ENCODE data around the gene CHSY1.

Gene CHSY1

DNA sequence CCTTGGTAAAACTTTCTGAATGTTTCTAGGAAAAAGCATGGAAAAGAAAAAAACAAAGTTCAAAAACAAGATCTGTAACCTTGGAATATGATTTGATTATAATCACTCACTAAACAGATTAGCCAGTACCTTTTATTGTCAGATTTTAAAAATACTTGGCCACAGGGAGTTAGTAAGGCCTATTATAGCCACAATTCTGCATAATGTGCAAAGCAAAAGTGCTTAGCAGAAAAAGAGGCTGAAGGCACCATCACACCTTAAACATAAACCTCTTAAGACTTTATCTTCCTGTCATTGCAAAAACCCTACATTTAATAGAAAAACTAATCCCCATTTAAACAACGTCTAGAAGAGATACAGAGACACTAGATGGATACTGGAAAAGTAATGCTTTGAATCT, 41.8 kb downstream of the CHSY1 start:
- no peak for DNase-seq

DNA sequence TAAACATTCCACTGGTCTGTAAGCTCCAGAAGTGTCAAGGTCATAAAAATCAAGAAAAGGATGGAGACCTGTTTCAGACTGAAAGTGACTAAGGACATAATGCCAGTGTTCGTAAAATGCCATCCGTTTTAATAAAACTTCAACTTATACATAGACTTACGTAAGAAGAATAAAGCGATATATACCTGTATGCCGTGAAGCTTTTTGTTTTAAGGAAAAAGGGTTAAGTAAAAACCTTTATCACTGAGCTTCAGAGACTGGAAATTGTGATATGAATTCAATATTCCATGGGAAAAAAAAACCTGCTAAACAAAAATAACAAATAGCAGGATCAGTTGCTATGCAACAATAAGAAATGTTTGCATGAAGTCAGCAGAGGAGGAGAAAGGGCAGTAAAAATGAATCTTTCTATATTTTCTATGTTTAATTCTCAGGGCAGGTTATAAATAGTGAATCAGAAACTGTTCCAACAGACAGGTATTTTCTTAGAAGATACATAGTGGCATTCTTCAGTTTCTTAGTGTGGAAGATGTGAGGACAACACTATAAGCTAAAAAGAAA, 42.5 kb downstream of the CHSY1 start:
- no peak for DNase-seq

DNA sequence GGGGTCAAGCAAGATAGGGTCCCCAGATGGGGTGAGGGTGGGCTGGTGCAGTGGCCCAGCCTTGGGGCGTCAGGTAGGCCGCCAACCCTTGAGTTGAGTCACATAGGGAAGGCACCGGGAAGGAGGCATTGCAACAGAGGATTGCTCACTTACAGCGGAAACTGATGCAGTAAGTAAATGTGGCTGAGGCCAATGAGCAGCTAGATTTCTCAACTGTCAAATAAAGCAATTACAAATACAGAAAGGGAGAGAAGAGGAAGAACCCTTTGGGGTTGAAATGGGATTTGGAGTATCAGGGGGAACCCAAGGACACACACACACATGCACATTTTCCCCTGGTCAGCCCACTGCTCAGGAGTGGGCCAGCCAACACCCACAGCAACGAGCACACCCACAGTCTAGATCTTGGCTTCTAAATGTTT, 44.0 kb downstream of the CHSY1 start:
- DNase-seq: peak; percentile 93

DNA sequence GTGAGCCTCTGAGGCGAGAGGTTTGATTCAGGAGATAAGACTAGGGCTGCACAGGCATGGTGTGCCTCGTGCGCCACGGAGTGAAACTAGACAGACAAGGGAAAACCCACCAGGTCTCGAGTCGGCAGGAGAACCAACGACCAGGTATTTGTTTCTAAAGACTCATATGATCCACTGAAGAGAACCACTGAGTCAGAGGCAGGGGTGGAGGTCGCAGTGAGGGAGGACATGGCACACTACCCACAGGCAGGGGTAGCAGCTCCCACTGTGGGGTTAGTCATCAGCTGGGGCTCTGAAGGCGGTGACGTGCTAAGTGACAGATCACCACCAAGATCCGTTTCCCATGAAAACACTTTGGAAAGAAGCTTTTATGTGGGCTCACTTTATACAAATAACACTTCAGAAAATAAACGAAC, 45.7 kb downstream of the CHSY1 start:
- peak; percentile 79 for DNase-seq

DNA sequence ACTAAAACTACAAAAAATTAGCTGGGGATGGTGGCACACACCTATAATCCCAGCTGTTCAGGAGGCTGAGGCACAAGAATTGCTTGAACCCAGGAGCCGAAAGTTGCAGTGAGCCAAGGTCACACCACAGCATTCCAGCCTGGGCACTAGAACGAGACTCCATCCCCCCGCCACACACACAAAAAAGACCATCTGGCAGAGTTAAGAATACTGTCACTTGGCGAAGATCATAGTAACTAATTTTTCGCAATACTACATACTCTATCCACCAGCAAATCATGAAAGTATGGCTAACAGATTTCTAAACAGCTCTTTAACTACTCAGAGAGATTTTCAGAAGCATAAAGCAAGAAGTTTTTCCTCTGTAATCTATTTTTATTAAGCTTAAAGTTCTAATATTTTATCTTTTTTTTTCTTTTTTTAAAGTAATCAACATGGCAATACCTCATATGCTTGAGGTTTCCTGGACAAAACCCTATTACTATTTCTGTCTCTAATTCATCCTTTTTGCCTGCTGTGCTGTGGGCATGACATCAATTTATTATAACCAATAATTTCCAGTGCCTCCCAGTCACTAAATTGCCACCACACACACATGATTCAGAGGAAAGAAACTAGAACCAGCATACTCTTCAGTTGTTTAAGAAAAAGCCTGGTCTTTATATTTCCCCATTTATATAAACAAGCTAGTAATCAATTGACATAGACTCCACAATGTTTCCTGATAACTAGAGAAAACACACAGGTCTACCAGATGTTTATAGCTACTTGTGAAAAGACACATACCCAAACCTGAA, 46.9 kb downstream of the CHSY1 start:
- peak; percentile 59 for DNase-seq

DNA sequence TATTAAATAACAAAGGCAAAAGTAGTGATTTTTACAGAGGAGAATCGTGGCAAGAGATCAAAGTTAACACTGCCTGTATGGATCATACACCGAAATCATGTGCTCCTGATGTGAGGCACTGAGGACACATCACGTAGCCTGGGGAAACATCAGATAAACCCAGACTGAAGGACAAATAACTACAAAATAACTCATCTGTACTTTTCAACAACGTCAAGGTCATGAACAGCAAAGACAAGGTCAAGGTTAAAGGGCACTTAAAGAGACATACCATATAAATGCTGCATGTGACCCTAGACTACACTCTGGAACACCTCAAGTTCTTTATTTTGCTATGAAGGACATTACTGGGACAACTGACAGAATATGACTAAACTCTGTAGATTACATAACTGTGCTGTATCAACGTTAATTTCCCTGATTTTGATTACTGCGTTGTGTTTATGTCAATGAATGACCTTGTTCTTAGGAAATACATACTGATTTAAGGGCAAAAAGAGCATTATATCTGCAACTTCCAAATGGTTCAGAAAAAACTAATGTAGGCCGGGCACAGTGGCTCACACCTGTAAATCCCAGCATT, 48.1 kb downstream of the CHSY1 start:
- no peak for DNase-seq

DNA sequence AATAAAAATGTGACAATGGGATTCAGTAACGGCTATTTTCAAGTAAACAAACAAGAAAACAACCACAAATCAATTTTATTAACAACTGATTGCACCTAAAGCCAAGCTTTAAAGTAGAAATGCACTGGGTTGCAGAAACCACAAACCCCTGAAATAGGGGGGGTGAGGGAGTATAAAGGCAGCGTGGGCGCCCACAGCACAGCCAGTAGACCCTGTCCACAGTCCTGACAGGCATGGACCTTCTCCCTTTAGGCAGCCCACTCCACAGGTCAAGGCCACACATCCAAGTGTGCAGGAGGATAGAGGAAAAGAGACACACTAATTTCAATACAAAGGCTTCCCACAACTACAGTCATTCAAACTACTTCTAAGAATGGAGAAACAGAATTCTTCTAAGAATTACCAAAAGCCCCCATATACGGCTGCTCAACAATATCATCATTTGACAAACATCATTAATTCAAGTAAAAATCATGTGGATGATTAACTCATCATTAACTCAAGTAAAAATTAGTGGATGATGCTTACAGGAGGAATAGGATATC, 48.7 kb downstream of the CHSY1 start:
- DNase-seq: no peak

DNA sequence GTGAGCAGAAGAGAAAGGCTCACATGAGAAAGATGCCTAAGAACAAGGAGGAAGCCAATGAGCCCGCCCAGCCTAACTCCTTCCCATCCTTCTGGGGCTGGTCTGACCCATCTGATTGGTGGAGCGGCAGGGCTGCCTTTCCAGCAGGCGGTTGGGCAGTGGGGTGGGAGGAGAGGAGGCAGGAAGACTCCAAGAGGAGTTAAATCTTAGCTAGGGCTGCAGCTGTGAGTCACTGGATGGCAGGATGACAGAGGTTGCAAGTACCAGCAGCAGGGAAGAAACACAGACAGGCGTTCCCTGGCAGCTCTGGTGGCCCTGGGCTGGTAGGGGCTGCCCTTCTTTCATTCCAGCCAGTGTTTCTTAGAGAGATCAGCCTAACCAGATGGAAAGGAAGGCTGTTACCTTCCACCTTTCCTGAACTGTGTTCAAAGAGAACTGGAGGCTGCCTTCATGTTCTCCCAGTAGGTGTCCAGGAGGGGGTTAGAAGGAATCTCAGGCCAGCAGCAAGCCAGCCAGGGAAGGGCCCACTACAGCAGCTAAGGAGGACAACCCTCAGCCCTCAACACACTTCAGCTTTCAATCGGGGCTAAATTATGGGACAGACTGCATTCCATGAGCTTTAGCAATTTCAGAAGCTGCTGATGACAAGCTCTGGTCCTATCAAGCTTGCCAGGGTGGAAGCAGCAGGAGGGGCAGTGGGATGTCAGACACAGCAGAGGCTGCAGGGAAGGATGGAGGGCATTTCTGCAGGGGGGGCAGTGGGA, 50.3 kb downstream of the CHSY1 start:
- peak; percentile 89 for DNase-seq

DNA sequence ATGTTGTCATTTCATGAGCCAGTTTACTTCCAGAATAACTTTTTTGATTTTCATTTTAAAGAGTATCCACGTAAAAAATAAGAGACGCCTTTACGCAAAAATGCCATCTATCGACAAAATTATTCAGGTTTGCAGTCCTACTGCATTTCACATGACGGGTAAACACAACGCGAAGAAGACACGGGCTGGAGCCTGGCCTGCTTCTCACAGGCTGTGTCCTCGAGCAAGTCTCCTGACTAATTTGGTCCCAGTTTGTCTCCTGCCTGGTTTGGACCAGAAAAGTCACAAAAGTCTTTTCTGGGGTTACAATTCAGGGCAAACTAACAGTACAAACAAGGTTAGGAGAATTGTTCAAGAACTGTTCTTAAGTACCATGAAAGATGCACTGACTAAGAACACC, 51.7 kb downstream of the CHSY1 start:
- no peak for DNase-seq

DNA sequence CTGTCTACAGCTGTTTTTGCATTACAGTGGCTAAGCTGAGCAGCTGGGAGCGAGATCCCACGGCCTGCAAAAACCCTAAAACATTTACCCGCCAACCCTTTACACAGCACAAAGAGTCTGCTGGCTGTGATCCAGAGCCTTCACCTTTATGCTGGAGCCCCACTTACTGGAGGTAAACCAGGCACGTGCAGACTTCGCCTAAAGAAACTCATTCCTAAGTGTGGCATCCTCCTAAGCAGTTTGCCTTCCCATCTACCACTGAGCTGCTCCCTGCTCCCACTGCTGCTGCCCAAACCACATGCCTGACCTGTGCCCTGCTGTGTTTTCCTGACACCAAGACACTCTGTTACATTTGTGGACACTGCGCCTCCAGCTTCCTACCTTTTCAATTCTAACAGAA, 53.0 kb downstream of the CHSY1 start:
- no peak for DNase-seq

DNA sequence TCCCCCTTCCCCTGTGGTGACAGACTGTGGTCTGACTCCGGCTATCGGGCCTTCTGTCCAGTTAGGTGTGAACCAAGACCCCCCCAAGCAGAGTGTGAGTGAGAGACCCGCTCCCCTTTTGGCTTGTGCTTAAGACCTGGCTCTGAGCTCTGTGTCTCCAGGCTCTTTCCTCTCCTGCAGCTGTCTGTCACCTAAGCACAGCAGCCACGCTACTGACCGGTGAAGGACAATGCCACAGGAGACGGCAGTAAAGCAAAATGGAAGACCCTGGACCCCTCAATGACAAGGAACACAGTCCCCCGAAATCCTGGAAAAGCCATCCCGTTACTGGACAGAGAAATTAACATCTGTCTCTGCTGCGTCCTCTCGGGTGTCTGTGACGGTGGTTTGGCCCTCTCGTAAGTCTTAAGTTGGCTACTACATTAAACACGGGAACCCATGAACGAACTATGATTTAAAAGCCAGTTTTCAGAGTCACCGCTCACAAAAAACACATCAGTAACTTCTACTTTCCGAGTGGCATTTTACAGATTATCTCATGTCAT, 53.7 kb downstream of the CHSY1 start:
- no peak for DNase-seq

DNA sequence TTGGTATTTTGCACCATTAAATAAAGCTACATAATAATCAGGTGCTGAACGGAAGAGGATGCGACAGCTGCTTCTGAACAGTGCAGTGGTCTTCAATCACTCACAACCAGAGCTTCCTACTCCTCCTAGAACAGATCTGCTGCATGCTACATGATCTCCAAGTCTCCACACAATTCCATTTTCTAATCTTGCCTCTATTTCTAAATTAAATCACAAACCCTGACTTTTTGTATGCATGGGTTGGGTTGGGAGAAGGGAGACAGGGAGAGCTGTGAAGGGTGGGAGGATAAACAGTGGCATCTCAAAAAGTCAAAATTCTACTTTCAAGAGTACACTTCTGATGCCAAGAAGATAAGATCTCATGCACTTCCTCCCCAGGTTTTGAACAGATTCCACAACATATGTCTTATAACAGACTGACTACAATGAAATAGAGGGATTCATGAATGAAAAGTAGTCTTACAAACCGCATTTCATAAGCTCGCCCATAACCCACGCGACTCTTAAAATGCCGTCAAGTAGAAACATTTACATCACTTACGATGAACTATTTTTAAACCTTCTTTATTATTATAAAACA, 57.2 kb downstream of the CHSY1 start:
- DNase-seq: no peak

DNA sequence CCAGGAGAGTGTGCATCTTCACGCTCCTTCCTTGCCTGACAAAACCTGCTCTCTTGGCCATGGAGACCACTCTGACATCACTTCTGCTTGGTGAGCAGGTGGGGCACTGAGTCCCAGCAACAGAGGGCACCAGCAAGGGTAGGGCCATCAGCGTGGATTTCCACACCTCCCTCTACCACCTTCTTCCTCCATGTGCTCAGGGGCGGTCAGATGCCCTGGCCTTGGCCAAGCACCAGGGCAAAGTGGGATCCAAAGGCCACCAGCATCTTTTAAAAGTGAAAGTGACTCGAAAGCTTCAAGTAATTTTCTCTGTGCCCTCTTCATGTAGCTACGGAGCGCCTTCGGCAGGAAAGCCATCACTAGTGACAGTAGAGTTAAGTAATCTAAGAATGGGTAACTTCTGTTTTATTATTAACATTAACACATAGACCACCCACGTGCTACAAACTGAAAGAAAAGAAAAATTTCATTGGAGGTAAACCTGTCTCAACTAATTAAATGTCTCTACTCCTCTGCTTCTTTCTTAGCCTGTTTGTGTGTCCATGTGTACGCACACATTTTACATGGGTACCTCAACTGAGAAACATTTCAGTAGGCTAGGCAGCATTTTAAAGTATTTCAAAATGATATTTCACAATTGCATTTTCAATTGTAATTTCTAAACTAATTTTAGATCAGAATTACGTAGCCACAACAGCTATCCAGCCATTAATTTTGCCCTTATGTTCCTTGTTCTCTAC, 57.9 kb downstream of the CHSY1 start:
- peak; percentile 67 for DNase-seq

DNA sequence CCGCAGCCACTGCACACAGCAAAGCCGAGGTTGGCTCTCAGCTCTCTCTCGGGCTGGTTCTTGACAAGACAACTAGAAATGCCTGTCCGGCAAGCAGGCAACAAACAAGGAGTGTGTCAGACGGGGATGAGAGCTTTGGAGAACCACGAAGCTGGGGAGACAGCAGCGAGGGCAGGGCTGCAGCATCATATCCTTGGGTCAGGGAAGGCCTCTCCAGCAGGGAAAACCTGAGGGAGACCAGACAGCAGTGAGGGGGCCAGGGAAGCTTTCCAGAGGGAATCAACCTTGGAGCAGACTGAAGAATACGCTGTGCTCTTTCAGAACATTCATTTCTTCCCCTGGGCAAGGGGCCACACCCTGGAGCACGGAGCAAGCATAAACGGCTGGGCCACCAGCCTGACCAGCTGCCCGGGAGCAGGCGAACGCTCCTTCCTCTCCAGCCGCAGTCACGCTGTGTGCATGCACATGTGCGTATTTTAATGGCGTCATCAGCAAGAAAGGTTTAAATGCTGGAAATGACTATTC, 58.7 kb downstream of the CHSY1 start:
- no peak for DNase-seq

DNA sequence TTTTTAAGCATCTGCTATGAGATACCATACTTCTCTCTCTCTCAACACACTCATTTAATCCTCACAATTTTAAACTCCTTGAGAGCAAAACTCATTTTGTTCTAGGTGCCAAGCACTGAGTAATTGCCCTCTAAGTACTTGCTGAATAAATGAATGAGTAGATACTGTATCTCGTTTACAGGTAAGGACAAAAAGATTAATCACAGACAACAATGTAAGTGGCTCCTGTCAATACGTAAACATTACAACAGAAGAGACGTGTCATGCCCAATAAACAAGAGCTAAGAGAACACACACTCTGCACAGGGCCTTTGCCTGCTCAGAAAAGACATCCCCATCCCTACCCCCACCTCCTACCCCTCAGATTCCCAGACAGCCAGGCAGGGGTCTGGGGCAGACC, 59.8 kb downstream of the CHSY1 start:
- DNase-seq: no peak

DNA sequence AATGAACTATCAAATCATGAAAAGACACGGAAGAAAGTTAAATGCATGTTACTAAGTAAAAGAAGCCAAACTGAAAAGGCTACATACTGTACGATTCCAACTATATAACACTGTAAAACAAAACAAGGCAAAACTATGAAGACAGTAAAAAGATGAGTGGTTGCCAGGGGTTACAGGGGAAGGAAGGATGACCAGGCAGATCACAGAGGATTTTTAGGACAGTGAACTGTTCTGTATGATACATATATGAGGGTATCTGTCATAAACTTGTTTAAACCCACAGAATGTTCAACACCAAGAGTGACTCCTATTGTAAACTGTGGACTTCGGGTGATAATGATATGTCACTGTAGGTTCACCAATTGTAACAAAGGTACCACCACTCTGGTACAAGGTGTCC, 60.6 kb downstream of the CHSY1 start:
- no peak for DNase-seq

DNA sequence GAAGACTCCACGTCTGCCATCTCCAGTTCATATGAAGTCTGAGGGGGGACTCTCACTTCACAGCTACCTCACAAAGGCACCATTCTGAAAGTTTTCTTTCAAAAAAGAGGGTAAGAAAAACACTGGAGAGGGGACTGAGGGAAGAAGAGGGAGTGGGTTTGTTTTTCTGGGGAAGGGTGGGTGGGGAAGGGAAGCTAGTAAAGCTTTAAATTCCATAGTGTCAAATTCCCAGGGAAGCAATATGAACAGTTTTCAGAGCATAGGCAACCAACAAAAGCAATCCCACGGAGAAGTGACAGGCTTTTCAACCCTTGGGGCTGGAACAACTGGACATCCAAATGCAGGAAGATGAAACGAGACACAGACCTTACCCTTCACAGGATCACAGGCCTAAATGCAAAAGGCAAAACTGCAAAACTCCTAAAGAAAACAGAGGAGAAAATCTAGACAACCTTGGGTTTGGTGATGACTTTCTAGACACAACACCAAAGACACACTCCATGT, 61.7 kb downstream of the CHSY1 start:
- no peak for DNase-seq

DNA sequence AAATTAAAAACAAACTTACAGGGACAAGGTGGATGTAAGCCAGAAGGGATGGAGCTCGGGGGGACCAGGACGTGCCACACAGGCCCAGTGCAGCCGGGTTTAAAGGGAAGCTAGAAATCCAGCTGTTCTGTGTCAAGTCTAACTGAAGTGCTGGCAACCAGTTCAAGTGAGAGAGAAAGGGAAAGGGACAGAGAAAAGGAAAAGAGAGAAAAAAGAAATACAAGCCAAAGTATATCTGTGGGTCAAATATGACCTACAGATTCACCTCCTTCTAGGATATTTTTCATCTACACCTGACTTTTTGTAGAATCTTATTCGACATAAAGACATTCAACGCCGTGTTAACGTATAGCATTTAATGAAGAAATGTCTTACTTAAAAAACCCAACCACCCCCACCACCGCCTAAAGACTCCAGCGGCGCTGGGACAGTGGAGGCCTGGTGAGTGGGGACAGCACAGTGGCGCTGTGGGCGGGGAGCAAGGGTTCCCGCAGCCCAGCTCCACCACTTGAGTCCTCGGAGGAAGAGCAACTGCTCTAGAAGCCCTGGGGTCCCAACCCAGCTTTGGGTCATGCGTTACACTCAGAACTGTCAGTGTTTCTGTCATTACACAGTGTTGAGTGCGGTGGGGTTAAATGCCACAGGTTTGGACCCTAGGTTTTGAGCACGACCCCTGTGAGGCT, 62.3 kb downstream of the CHSY1 start:
- DNase-seq: no peak

DNA sequence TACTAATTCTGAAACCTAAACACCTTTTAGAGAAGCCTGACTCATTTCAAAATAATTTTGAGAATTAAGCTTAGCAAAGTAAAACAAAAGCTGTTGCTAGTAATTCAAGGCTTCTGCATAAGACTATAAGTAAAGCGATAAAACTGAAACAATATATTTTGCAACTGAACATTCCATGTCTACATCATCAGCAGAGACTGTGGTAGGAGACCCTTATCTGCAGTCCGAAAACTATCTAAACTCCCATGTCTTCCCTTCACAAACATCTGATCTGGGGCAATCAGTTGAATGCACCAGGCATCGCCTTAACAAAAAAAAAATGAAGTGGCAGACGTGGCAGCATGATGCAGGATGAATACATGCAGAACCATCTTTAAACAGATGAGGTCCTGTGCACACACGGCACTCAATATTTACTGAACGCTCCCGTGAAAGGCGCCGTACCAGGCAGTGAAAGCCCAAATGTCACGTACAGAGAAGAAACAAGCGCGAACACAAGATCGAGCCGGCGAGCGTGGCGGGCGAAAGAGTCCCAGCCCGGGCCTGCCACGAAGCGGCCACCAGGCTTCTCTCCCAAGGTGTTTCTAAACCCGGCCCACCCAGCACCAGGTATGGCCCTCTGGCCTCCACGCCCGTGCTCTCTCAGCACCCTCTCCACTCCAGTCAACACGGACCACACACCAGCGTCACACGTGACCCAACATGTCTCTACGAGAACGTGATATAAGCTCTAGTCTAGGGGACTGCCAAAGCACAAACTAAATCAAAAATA, 63.0 kb downstream of the CHSY1 start:
- no peak for DNase-seq
